ENCODE data around the gene NPFF.

Gene NPFF

GRCh38 chr12:53543539-53543938, 36.3 kb upstream of the NPFF start:
- peaks cover 3% of the 10 kb centered on the region for H3K4me1 ChIP-seq (ENCODE audit: insufficient read depth, poor library complexity, severe bottlenecking)
- no peaks in the 10 kb centered on the region for H3K9me3 ChIP-seq (ENCODE audit: severe bottlenecking)
- no peak overlapping the region for H3K4me3 ChIP-seq (ENCODE audit: severe bottlenecking)
- ATAC-seq (ENCODE audit: low read depth), result peak; percentile 89
- DNase-seq (ENCODE audit: low spot score), result no peak
- no peak overlapping the region for H3K27ac ChIP-seq (ENCODE audit: poor library complexity, severe bottlenecking)
- TF ChIP-seq CTCF (IDR thresholded peaks at IDR 0.05; ENCODE audit: poor library complexity, severe bottlenecking), result peak; percentile 83
- H3K36me3 ChIP-seq (ENCODE audit: low read depth), result peaks cover 41% of the 10 kb centered on the region
- H3K27me3 ChIP-seq (ENCODE audit: insufficient read depth, poor library complexity, severe bottlenecking), result no peaks in the 10 kb centered on the region

GRCh38 chr12:53539526-53539925, 32.2 kb upstream of the NPFF start:
- Histone ChIP-seq H3K27ac (ENCODE audit: poor library complexity, severe bottlenecking) (no peak overlapping the region), H3K4me1 (ENCODE audit: insufficient read depth, poor library complexity, severe bottlenecking) (peaks cover 13% of the 10 kb centered on the region), H3K4me3 (ENCODE audit: severe bottlenecking) (no peak overlapping the region), H3K27me3 (ENCODE audit: insufficient read depth, poor library complexity, severe bottlenecking) (no peaks in the 10 kb centered on the region), H3K36me3 (ENCODE audit: low read depth) (peaks cover 67% of the 10 kb centered on the region), H3K9me3 (ENCODE audit: severe bottlenecking) (no peaks in the 10 kb centered on the region)
- ATAC-seq (ENCODE audit: low read depth), result no peak
- DNase-seq (ENCODE audit: low spot score), result no peak
- no peak for TF ChIP-seq CTCF (IDR thresholded peaks at IDR 0.05; ENCODE audit: poor library complexity, severe bottlenecking)

- peaks cover 13% of the 10 kb centered on the region for H3K4me1 ChIP-seq (ENCODE audit: insufficient read depth, poor library complexity, severe bottlenecking)
- no peak for TF ChIP-seq CTCF (IDR thresholded peaks at IDR 0.05; ENCODE audit: poor library complexity, severe bottlenecking)
- no peaks in the 10 kb centered on the region for H3K9me3 ChIP-seq (ENCODE audit: severe bottlenecking)
- H3K27me3 ChIP-seq (ENCODE audit: insufficient read depth, poor library complexity, severe bottlenecking), result no peaks in the 10 kb centered on the region
- DNase-seq (ENCODE audit: low spot score) (no peak), ATAC-seq (ENCODE audit: low read depth) (peak; percentile 65)
- no peak overlapping the region for H3K4me3 ChIP-seq (ENCODE audit: severe bottlenecking)
- H3K36me3 ChIP-seq (ENCODE audit: low read depth), result peaks cover 70% of the 10 kb centered on the region
- peak overlapping the region; percentile 14 for H3K27ac ChIP-seq (ENCODE audit: poor library complexity, severe bottlenecking)
Observed at GRCh38 chr12:53538209-53538689, 31.0 kb upstream of the NPFF start.

GRCh38 chr12:53536962-53537361, 29.7 kb upstream of the NPFF start:
- Histone ChIP-seq H3K36me3 (ENCODE audit: low read depth) (peaks cover 70% of the 10 kb centered on the region), H3K27ac (ENCODE audit: poor library complexity, severe bottlenecking) (no peak overlapping the region), H3K9me3 (ENCODE audit: severe bottlenecking) (no peaks in the 10 kb centered on the region), H3K27me3 (ENCODE audit: insufficient read depth, poor library complexity, severe bottlenecking) (no peaks in the 10 kb centered on the region), H3K4me3 (ENCODE audit: severe bottlenecking) (no peak overlapping the region), H3K4me1 (ENCODE audit: insufficient read depth, poor library complexity, severe bottlenecking) (peaks cover 13% of the 10 kb centered on the region)
- DNase-seq (ENCODE audit: low spot score), result no peak
- no peak for TF ChIP-seq CTCF (IDR thresholded peaks at IDR 0.05; ENCODE audit: poor library complexity, severe bottlenecking)
- ATAC-seq (ENCODE audit: low read depth), result no peak

- peaks cover 9% of the 10 kb centered on the region for H3K4me1 ChIP-seq (ENCODE audit: insufficient read depth, poor library complexity, severe bottlenecking)
- no peaks in the 10 kb centered on the region for H3K9me3 ChIP-seq (ENCODE audit: severe bottlenecking)
- TF ChIP-seq CTCF (IDR thresholded peaks at IDR 0.05; ENCODE audit: poor library complexity, severe bottlenecking), result no peak
- DNase-seq (ENCODE audit: low spot score), result no peak
- peaks cover 88% of the 10 kb centered on the region for H3K36me3 ChIP-seq (ENCODE audit: low read depth)
- no peak overlapping the region for H3K4me3 ChIP-seq (ENCODE audit: severe bottlenecking)
- H3K27me3 ChIP-seq (ENCODE audit: insufficient read depth, poor library complexity, severe bottlenecking), result no peaks in the 10 kb centered on the region
- no peak overlapping the region for H3K27ac ChIP-seq (ENCODE audit: poor library complexity, severe bottlenecking)
- ATAC-seq (ENCODE audit: low read depth), result no peak
Observed at GRCh38 chr12:53533471-53533870, 26.2 kb upstream of the NPFF start.

Data from RWPE2 (cell line).